Measurements from ENCODE around the gene PPFIA2. TPM values are rescaled to one million over a fixed set of nuclear protein-coding genes. Genes with fewer than 3 reads are reported as not detected.
A peak's percentile ranks its signal among the peaks of the same experiment; 100 is the strongest.

PPFIA2 gene
- total RNA-seq, 1 experiment from 2014 or later: 1.1 TPM

GRCh38 chr12:81255947-81256346, 503.2 kb downstream of the PPFIA2 start (continued):
- TF ChIP-seq MLX (CRISPR knock-in tag; IDR thresholded peaks at IDR 0.05): no peak

GRCh38 chr12:81255456-81255855, 503.7 kb downstream of the PPFIA2 start:
- H3K27ac Mint-ChIP-seq: no peak overlapping the region; the same call in 1 of the 2 replicates
- CTCF ChIA-PET: interaction anchor here (1.0 kb wide), 1 partner anchor 418 kb away, joined by 3 read pairs; no protein-coding TSS in a partner anchor
- H3K36me3 Mint-ChIP-seq: no peaks in the 10 kb centered on the region
- H3K9me3 Mint-ChIP-seq: no peaks in the 10 kb centered on the region
- H3K27me3 Mint-ChIP-seq (ENCODE audit: low read depth): no peaks in the 10 kb centered on the region
- no peak for DNase-seq (ENCODE audit: low spot score)
- H3K4me3 Mint-ChIP-seq: no peak overlapping the region
- peaks cover 20% of the 10 kb centered on the region for H3K4me1 Mint-ChIP-seq
- peak; percentile 58 for ATAC-seq
- POLR2A ChIA-PET: no interaction called here
- TF ChIP-seq CBFB (CRISPR knock-in tag; IDR thresholded peaks at IDR 0.05; ENCODE audit: low read depth) (no peak), NFE2L1 (CRISPR knock-in tag; IDR thresholded peaks at IDR 0.05) (no peak), USF2 (CRISPR knock-in tag; IDR thresholded peaks at IDR 0.05) (no peak), MXD4 (CRISPR knock-in tag; IDR thresholded peaks at IDR 0.05; ENCODE audit: borderline replicate concordance) (no peak), ZNF671 (CRISPR knock-in tag; IDR thresholded peaks at IDR 0.05) (no peak)

GRCh38 chr12:81253360-81253759, 505.8 kb downstream of the PPFIA2 start:
- Mint-ChIP-seq H3K4me1 (peaks cover 20% of the 10 kb centered on the region), H3K36me3 (no peaks in the 10 kb centered on the region), H3K27me3 (ENCODE audit: low read depth) (no peaks in the 10 kb centered on the region), H3K27ac (peak overlapping the region; percentile 17; the same call in 1 of the 2 replicates), H3K9me3 (no peaks in the 10 kb centered on the region), H3K4me3 (no peak overlapping the region)
- POLR2A ChIA-PET: no interaction called here
- TF ChIP-seq ZNF425 (CRISPR knock-in tag; conservative IDR thresholded peaks at IDR 0.05) (no peak), PRRX2 (CRISPR knock-in tag; IDR thresholded peaks at IDR 0.05) (no peak), ETV6 (CRISPR knock-in tag; IDR thresholded peaks at IDR 0.05) (no peak), SP1 (CRISPR knock-in tag; conservative IDR thresholded peaks at IDR 0.05) (no peak)
- no peak for DNase-seq (ENCODE audit: low spot score)
- CTCF ChIA-PET: no interaction called here
- no peak for ATAC-seq

GRCh38 chr12:81252228-81252627, 506.9 kb downstream of the PPFIA2 start:
- ChIA-PET POLR2A (no interaction called here), CTCF (no interaction called here)
- DNase-seq (ENCODE audit: low spot score) (no peak), ATAC-seq (no peak)
- no peaks in the 10 kb centered on the region for H3K27me3 Mint-ChIP-seq (ENCODE audit: low read depth)
- no peak overlapping the region for H3K27ac Mint-ChIP-seq
- H3K9me3 Mint-ChIP-seq: no peaks in the 10 kb centered on the region
- H3K36me3 Mint-ChIP-seq: no peaks in the 10 kb centered on the region
- no peak overlapping the region for H3K4me3 Mint-ChIP-seq
- H3K4me1 Mint-ChIP-seq: peaks cover 18% of the 10 kb centered on the region
- TF ChIP-seq EMX1 (CRISPR knock-in tag; IDR thresholded peaks at IDR 0.05): no peak
- TF ChIP-seq MYBL2 (CRISPR knock-in tag; IDR thresholded peaks at IDR 0.05): no peak
- TF ChIP-seq ATF6 (CRISPR knock-in tag; IDR thresholded peaks at IDR 0.05): no peak
- no peak for TF ChIP-seq ZBTB21 (CRISPR knock-in tag; IDR thresholded peaks at IDR 0.05; ENCODE audit: borderline replicate concordance)
- TF ChIP-seq ZNF232 (CRISPR knock-in tag; IDR thresholded peaks at IDR 0.05): no peak
- no peak for TF ChIP-seq ZNF263 (CRISPR knock-in tag; IDR thresholded peaks at IDR 0.05; ENCODE audit: low read depth)
- TF ChIP-seq ZNF671 (CRISPR knock-in tag; IDR thresholded peaks at IDR 0.05): no peak
- no peak for TF ChIP-seq PREB (CRISPR knock-in tag; IDR thresholded peaks at IDR 0.05; ENCODE audit: borderline replicate concordance)
- TF ChIP-seq SMAD4 (CRISPR knock-in tag; IDR thresholded peaks at IDR 0.05): no peak
- no peak for TF ChIP-seq NFATC4 (CRISPR knock-in tag; IDR thresholded peaks at IDR 0.05)
- TF ChIP-seq ZBTB43 (CRISPR knock-in tag; IDR thresholded peaks at IDR 0.05): no peak
- TF ChIP-seq HMGXB4 (CRISPR knock-in tag; IDR thresholded peaks at IDR 0.05): no peak
- no peak for TF ChIP-seq RORB (CRISPR knock-in tag; IDR thresholded peaks at IDR 0.05)

All from WTC11 (cell line).